ENCODE results near the gene KIAA0513. TPM values are rescaled to one million over a fixed set of nuclear protein-coding genes. Genes with fewer than 3 reads are reported as not detected.

The KIAA0513 gene
- total and polyA plus RNA-seq, 2 donors (not counting 1 experiment from before 2014, with no cell fraction given), result 1.1 to 2.1 TPM

DNA sequence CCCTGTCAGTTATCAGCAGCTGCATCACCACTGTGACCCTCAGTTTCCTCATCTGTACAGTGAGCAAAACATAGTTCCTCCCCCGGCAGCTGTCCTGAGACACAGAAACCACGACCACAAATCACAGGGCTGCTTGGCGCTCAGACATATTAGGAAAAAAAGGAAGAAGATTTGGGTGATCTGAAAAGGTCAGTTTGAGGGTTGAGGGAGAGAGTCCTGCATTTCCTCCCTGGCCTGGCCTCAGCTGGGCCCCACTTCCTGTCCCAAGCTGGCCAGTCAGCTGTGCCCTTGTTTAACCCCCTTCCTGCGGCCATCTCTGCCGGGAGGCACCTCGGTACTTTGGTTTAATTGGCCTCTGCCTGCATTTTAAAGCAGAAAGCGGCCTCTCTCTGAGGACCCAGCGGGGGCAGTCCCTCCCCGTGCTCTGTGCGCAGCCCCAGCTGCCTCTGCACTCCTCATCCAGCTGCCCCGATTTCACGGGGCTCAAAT, 108.7 kb downstream of the KIAA0513 start:
- H3K4me1 ChIP-seq (ENCODE audit: control insufficient read depth in 2 of 2, insufficient read depth in 2 of 2, low read length in 2 of 2), result peaks cover 9 to 26% of the 10 kb centered on the region in 2 donors
- DNase-seq, result no peak
- no peak overlapping the region for H3K4me3 ChIP-seq (ENCODE audit: control extremely low read depth in 1 of 5, extremely low read depth in 1 of 5, insufficient read depth in 1 of 5, low read depth in 2 of 5, low read length in 4 of 5)
- Mint-ChIP-seq H3K4me1 (peaks cover 11% of the 10 kb centered on the region), H3K4me3 (no peak overlapping the region), H3K27me3 (peaks cover 28% of the 10 kb centered on the region), H3K9me3 (ENCODE audit: insufficient read depth) (no peaks in the 10 kb centered on the region), H3K27ac (no peak overlapping the region)
- no peaks in the 10 kb centered on the region for H3K36me3 ChIP-seq (replicated peaks in 1 of 2; ENCODE audit: control extremely low read depth in 1 of 2, control insufficient read depth in 1 of 2, extremely low read depth in 1 of 2, insufficient read depth in 2 of 2, low read length in 1 of 2)
- H2AFZ ChIP-seq (ENCODE audit: insufficient read depth, low read depth, low read length, poor library complexity, severe bottlenecking), result no peak overlapping the region
- no peak overlapping the region for H3K4me2 ChIP-seq (replicated peaks; ENCODE audit: low read depth, low read length, poor library complexity, severe bottlenecking)
- CTCF ChIA-PET, result no interaction called here
- H3K27ac ChIP-seq (ENCODE audit: low read length in 2 of 2), result no peak overlapping the region
- TF ChIP-seq, protein P1, sequence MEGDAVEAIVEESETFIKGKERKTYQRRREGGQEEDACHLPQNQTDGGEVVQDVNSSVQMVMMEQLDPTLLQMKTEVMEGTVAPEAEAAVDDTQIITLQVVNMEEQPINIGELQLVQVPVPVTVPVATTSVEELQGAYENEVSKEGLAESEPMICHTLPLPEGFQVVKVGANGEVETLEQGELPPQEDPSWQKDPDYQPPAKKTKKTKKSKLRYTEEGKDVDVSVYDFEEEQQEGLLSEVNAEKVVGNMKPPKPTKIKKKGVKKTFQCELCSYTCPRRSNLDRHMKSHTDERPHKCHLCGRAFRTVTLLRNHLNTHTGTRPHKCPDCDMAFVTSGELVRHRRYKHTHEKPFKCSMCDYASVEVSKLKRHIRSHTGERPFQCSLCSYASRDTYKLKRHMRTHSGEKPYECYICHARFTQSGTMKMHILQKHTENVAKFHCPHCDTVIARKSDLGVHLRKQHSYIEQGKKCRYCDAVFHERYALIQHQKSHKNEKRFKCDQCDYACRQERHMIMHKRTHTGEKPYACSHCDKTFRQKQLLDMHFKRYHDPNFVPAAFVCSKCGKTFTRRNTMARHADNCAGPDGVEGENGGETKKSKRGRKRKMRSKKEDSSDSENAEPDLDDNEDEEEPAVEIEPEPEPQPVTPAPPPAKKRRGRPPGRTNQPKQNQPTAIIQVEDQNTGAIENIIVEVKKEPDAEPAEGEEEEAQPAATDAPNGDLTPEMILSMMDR (IDR thresholded peaks at IDR 0.05), result no peak
- TF ChIP-seq EZH2 (IDR thresholded peaks at IDR 0.05; ENCODE audit: borderline replicate concordance, insufficient read depth, low read depth, low read length, poor library complexity, severe bottlenecking), result no peak
- H3K9ac ChIP-seq (ENCODE audit: low read length), result no peak overlapping the region
- peaks cover 0 to 11% (median 0%) of the 10 kb centered on the region in 3 donors for H3K9me3 ChIP-seq (ENCODE audit: control extremely low read depth in 1 of 3, control insufficient read depth in 2 of 3, insufficient read depth in 1 of 3, low read length in 2 of 3)
- intact Hi-C loops (cut with micrococcal nuclease), result no loop called here
- POLR2A ChIA-PET, result no interaction called here
- 26% methylated on average over 9 of the region's 12 CpGs for WGBS (ENCODE audit: insufficient coverage)
- peaks cover 0 to 19% (median 7%) of the 10 kb centered on the region in 4 experiments for H3K27me3 ChIP-seq (replicated peaks in 1 of 4; ENCODE audit: control extremely low read depth in 1 of 4, control insufficient read depth in 3 of 4, insufficient read depth in 4 of 4, low read length in 3 of 4)
- no peaks in the 10 kb centered on the region for H3K79me2 ChIP-seq (ENCODE audit: control insufficient read depth, insufficient read depth, low read length)
- ATAC-seq (ENCODE audit: low read depth), result no peak
- no peaks in the 10 kb centered on the region for H4K20me1 ChIP-seq (ENCODE audit: control insufficient read depth, insufficient read depth, low read length, poor library complexity, severe bottlenecking)

DNA sequence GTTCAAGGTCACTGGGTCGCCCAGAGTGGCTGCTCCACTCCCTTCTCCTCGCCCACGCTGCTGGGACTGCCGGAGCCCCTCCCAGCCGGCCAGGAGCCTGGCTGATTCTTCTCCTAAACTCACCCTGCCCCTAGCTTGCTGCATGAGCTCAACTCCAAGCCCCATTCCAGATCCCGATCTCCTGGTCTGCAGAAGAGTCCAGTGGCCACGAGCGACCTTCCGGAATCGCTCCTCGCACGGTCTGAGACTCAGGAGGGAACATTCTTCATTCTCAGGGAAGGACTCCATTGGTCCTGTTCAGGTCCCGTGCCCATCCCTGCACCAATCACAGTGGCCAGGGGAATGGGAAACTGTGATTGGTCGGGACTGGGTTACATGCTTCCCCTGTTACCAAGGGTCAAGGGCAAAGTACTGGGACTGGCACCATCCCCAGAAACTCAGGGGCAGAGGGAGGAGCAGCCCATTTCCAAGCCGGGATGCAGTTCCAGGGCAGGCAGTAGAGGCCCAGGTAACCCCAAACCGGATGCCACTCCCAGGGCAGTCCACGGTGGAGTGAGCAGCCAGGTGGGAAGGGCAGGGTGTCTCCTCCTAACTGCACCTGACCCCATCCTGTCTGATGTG, 109.2 kb downstream of the KIAA0513 start:
- ATAC-seq (ENCODE audit: low read depth) (no peak), DNase-seq (no peak)
- no peak overlapping the region for H3K27ac Mint-ChIP-seq
- POLR2A ChIA-PET, result no interaction called here
- TF ChIP-seq, protein P1 (IDR thresholded peaks at IDR 0.05), result no peak
- Histone ChIP-seq H3K9me3 (ENCODE audit: control extremely low read depth in 1 of 3, control insufficient read depth in 2 of 3, insufficient read depth in 1 of 3, low read length in 2 of 3) (peaks cover 0 to 11% (median 0%) of the 10 kb centered on the region in 3 donors), H2AFZ (ENCODE audit: insufficient read depth, low read depth, low read length, poor library complexity, severe bottlenecking) (no peak overlapping the region), H4K20me1 (ENCODE audit: control insufficient read depth, insufficient read depth, low read length, poor library complexity, severe bottlenecking) (no peaks in the 10 kb centered on the region), H3K4me3 (ENCODE audit: control extremely low read depth in 1 of 5, extremely low read depth in 1 of 5, insufficient read depth in 1 of 5, low read depth in 2 of 5, low read length in 4 of 5) (no peak overlapping the region), H3K4me2 (replicated peaks; ENCODE audit: low read depth, low read length, poor library complexity, severe bottlenecking) (no peak overlapping the region), H3K36me3 (replicated peaks in 1 of 2; ENCODE audit: control extremely low read depth in 1 of 2, control insufficient read depth in 1 of 2, extremely low read depth in 1 of 2, insufficient read depth in 2 of 2, low read length in 1 of 2) (no peaks in the 10 kb centered on the region), H3K4me1 (ENCODE audit: control insufficient read depth in 2 of 2, insufficient read depth in 2 of 2, low read length in 2 of 2) (peaks cover 9 to 26% of the 10 kb centered on the region in 2 donors), H3K27ac (ENCODE audit: low read length in 2 of 2) (no peak overlapping the region), H3K9ac (ENCODE audit: low read length) (no peak overlapping the region), H3K27me3 (replicated peaks in 1 of 4; ENCODE audit: control extremely low read depth in 1 of 4, control insufficient read depth in 3 of 4, insufficient read depth in 4 of 4, low read length in 3 of 4) (peaks cover 0 to 19% (median 7%) of the 10 kb centered on the region in 4 experiments), H3K79me2 (ENCODE audit: control insufficient read depth, insufficient read depth, low read length) (no peaks in the 10 kb centered on the region)
- CTCF ChIA-PET, result no interaction called here
- H3K9me3 Mint-ChIP-seq (ENCODE audit: insufficient read depth), result no peaks in the 10 kb centered on the region
- H3K27me3 Mint-ChIP-seq, result peaks cover 33% of the 10 kb centered on the region
- H3K4me1 Mint-ChIP-seq, result peaks cover 11% of the 10 kb centered on the region
- 88% methylated on average over 16 of the region's 17 CpGs for WGBS (ENCODE audit: insufficient coverage)
- intact Hi-C loops (cut with micrococcal nuclease), result no loop called here
- H3K4me3 Mint-ChIP-seq, result no peak overlapping the region
